Glomerular visceral epithelial cell (primary cell): ENCODE data around the gene DNPH1.

Experiments used
- DNase-seq: peaks from one replicate; pipeline ENCODE4 v3.0.0-alpha.2; 2016; ENCODE audit errors: extremely low spot score

Gene DNPH1, protein sequence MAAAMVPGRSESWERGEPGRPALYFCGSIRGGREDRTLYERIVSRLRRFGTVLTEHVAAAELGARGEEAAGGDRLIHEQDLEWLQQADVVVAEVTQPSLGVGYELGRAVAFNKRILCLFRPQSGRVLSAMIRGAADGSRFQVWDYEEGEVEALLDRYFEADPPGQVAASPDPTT

GRCh38 chr6:43228951-43229802, at the start of gene DNPH1:
DNPH1 (minus strand) TSS chr6:43229481; CDS start chr6:43229456, 25 bp downstream.
- DNase-seq, result peak; percentile 76

GRCh38 chr6:43278524-43279078, 49.3 kb upstream of the DNPH1 start:
- peak; percentile 41 for DNase-seq

DNA sequence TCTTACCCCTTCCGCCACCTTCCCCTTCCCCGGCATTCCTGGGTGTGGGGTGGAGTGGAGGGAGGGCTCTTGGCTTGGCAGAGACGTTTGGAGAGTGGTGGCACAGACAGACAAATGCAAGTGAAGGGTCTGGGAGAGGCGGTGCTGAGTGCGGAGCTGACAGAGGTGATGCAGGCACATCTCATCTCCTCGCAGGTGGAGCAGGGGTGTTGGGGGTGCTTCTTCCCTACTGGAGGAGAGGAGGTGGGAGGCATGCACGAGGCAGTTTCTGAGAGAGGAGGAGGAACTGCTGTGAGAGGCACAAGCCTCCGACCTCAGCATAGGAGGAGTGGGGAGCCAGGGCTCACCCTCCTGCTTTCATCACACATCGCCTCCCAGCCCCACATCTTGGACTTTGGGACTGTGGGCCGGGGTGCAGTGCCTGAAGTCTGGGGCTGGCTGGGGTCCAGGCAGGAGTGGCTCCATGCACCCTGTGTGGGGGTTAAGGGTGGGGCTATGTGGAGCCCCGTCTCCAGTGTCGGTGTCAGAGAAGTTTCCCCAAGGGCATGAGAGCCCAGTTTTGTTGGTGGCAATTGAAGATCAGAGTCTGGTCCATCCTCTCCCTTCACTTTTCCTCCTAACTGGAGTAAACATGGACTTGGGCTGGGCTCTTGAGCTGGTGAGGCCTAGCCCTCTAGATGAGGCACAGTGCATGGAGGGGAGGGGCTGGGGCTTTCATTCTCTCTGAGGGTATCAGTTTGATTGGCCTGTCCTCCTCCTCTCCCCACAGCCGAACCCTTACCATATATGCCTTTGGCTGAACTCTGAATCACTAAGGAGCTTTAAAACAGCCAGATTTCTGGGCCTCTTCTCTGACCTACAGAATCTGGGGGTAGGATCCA, 48.6 kb upstream of the DNPH1 start:
- no peak for DNase-seq

- no peak for DNase-seq
These were observed 48.0 kb upstream of the DNPH1 start for GRCh38 chr6:43277306-43277642.

GRCh38 chr6:43276577-43277305, 47.5 kb upstream of the DNPH1 start:
- no peak for DNase-seq

- no peak for DNase-seq
These were observed 46.7 kb upstream of the DNPH1 start for GRCh38 chr6:43275801-43276576.

GRCh38 chr6:43274916-43275597, 45.8 kb upstream of the DNPH1 start:
- DNase-seq, result no peak

DNA sequence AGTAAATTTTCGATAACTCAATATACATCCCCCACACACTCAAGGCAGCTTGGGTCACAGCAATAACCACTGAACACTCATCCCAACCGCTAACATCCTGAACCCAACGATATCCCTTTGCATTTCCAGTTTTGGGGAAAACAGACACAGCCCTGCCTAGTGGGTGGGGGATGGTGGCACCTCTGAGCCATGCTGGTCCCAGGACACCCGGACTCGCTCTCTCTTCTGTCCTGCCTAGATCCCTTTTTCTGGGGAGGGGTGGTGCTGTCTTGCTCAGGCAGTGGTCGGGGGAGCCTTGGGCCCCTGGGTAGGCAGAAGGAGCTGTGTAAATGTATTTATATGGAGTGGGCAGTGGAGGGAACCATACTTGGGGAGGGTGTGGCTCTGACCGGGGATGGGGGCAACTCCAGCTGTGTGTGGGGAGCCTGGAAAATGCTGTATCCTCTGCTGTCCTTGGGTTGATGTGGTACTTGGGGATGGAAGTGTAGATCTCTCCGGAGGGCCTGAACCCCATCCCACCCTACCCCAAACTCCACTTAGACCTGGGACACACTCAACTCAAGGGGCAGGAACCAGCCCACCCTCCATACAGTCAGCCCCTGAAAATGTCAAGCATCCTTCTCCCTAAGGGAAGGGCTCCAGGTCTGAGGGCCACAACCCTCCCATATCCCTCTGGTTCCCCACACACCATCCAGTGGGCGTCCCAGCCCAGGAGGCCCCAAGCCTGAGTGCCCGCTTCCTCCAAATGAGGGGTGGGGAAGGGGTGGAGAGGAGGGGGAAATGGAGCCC, 45.0 kb upstream of the DNPH1 start:
- no peak for DNase-seq

DNA sequence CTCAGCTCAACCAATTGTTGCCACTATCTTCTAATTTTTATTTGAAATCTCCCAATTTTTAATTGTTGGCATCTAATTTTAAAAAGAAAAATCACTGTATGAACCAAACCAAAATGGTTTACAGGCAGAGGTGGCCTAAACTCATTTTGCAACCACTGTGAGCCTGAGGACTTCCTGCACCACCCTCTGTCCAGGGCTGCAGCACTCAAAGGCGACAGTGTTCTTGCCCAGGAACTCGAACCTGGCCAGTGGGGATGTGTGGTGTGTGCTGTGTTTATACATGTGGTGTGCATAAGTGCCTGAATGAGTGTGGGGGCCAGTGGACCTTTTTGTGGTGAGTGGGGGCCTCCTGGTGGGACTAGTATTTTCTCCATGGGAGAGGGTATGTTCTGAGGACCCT, 44.4 kb upstream of the DNPH1 start:
- no peak for DNase-seq

- DNase-seq, result no peak
These were observed 42.7 kb upstream of the DNPH1 start for GRCh38 chr6:43271944-43272343.

GRCh38 chr6:43271103-43271815, 42.0 kb upstream of the DNPH1 start:
- DNase-seq, result no peak

DNA sequence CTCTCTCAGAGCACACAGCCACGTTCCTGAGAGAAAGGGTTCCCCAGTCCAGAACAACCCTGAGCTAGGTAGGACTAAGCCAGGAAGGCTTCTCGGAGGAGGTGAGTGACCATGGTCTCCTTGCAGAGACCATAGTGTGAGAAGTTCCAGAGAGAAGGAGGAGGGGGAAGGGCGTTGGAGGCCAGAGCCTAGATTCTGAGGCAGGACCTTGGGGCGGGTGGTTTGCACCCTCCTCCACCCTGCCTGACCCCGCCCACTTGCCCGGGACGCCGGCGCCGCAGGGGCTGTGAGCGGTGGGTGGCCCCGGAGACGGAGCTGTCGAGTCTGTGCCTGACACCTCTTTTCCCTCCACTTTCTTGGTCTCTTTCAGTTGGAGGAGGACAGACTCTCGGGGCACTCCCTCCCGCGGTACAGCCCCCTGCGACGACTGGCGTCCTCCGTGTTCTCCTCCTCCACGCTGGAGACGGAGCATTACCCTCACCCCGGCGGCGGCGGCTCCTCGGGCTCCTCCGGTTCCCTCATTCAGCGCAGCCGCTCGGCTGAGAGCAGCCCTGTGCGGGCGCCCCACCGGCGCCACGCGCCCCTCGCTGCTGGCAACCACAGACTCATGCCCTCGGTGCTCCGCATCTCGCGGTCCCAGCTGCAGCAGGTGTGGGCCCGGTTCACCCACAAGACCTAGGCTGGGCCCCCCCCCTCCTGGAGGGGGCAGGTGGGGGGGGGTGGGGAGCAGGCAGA, 40.2 kb upstream of the DNPH1 start:
- DNase-seq, result no peak

GRCh38 chr6:43268782-43269272, 39.5 kb upstream of the DNPH1 start:
- no peak for DNase-seq

- DNase-seq, result no peak
These were observed 39.0 kb upstream of the DNPH1 start for GRCh38 chr6:43268355-43268700.

DNA sequence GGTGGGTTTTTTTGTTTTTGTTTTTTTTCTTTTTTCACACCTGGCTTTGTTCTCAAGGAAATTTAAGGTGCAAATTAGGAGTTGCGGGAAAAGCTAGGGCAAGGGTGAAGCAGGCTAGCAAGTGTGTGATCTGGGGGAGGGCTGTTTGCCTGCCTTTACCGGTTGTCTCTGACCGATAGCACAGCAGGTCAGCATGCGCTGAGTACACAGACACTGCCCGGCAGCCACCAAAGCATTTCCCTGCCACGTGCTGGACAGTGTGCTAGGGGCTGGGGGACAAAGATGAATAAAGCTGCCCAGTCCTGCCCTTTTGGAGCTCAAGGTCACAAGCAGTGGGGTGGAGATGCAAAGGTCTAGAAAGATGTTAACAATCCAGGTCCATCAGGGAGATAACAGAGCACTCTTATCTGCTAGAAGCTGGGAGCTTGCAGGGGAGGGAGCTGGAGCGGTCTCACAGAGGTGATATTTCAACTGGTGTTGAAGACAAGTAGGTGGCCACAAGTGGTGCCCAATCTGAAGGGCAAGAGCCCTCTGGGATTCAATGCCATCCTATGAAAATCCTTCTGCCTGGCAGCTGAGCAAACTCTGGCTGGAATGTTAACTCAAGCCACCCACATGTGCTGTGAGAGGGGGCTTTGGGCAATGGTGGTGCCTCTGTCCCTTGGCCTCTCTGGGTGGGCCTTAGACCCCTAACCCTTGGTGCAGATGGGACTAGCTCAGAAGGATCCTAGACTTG, 38.5 kb upstream of the DNPH1 start:
- no peak for DNase-seq

DNA sequence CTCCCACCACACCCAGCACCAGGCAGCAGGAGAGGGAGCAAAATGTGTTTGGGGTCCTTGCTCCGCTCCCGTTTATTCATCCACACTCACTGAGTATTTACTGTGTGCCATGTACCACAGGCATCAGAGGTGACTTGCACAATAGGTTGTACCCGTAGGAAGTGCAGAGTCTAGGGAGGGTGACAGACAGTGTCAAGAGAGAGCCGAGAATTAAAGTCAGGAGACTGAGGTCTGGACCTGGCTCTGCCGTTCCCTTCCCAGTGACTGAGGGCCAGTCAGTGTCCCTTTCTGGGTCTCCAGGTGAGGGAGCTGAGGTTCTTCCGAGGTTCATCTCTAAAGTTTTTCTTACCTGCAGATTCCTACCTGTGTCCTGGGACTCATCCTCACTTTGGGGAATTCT, 36.3 kb upstream of the DNPH1 start:
- no peak for DNase-seq

DNA sequence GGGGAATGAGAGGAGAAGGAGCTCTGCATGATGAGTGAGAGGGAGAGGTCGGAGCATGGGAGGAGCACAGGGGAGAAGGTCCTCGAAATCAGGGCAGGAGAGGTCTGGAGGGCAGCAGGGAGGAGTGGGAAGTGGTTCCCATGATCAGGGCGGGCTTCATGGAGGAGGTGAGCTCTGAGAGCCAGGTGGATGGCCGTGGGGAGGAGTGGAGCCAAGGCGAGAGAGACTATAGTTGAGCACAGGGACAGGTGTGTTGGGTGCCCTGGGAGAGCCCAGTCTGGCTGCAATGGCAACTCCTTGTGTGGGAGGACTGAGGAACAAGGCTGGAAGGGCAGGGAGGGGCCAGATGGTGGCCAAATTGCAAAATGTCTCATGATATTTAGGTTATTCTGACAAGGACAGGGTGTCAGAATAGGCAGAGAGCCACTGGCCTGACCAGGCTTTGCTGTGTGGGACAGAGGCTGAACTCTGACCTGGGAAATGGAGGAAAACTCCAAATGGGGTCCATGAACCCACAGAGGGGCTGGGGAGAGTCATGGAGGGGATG, 35.4 kb upstream of the DNPH1 start:
- DNase-seq, result no peak
